Ascending aorta (tissue), 2 donors: ENCODE measurements around the gene OR5L1. TPM values are rescaled to one million over a fixed set of nuclear protein-coding genes. Genes with fewer than 3 reads are reported as not detected.

Experiments used
- DNase-seq, 2 donors: peaks; one replicate each; pipeline ENCODE4 v3.0.0-alpha.2; 2019; ENCODE audit warnings: low spot score in 2 of 2
- H3K27ac ChIP-seq, 2 donors: fragments of 200-600 bp; sonication (generic); one replicate each; pipeline ENCODE4 v1.5.1; 2016 to 2017; ENCODE audit warnings: mild to moderate bottlenecking in 1 of 2
- H3K27me3 ChIP-seq: fragments of 200-600 bp; sonication (generic); one replicate; pipeline ENCODE4 v1.5.1; 2017
- H3K36me3 ChIP-seq, 2 donors: fragments of 200-600 bp; sonication (generic); one replicate each; pipeline ENCODE4 v1.5.1; 2016
- H3K4me1 ChIP-seq, 2 donors: fragments of 200-600 bp; sonication (generic); one replicate each; pipeline ENCODE4 v1.5.1; 2016 to 2017; ENCODE audit warnings: mild to moderate bottlenecking in 1 of 2
- H3K4me3 ChIP-seq, 2 donors: fragments of 200-600 bp; sonication (generic); one replicate each; pipeline ENCODE4 v1.5.1; 2016 to 2017; ENCODE audit warnings: mild to moderate bottlenecking in 1 of 2
- H3K9me3 ChIP-seq, 2 donors: fragments of 200-600 bp; sonication (generic); one replicate each; pipeline ENCODE4 v1.5.1; 2016
- CTCF ChIP-seq, 3 experiments: fragments of 200-600 bp in 2 of 3; fragments of 450-650 bp in 1 of 3; sonication (generic) in 2 of 3; IDR thresholded peaks; one replicate each; pipeline ENCODE4 v1.5.1; 2016 to 2019; ENCODE audit warnings: antibody characterized with exemption in 3 of 3, mild to moderate bottlenecking in 1 of 3, moderate library complexity in 1 of 3
- intact Hi-C: fragments of 100-400 bp; cut with DNase I; formaldehyde crosslinking; loops from one replicate; pipeline ENCODE4 v1.15.1; 2023
- total RNA-seq: library from RNA; depleted of rRNA; stranded (reverse); fragments of >200 nt; gene quantifications from one replicate; pipeline ENCODE4 v1.1.0, GENCODE V29; 2016

The OR5L1 gene
- total RNA-seq, 1 donor from 2014 or later, result not detected

- intact Hi-C loops, result no loop called here
- no peak for DNase-seq
- Histone ChIP-seq H3K4me1 (no peaks in the 10 kb centered on the region), H3K36me3 (no peaks in the 10 kb centered on the region), H3K4me3 (no peak within 1 kb of the TSS), H3K27ac (no peak within 1 kb of the TSS), H3K27me3 (no peaks in the 10 kb centered on the region), H3K9me3 (no peaks in the 10 kb centered on the region)
- TF ChIP-seq CTCF (IDR thresholded peaks at IDR 0.05), result no peak
These were observed 8.2 kb downstream of the OR5L1 start, which contains the start of gene OR5D18 for GRCh38 chr11:55819330-55819729. OR5D18 (plus strand) TSS chr11:55819630; CDS start chr11:55819630, 0 bp downstream.

- H3K36me3 ChIP-seq, result no peaks in the 10 kb centered on the region
- intact Hi-C loops, result no loop called here
- no peak for TF ChIP-seq CTCF (IDR thresholded peaks at IDR 0.05)
- no peak within 1 kb of the TSS for H3K27ac ChIP-seq
- H3K27me3 ChIP-seq, result no peaks in the 10 kb centered on the region
- DNase-seq, result no peak
- H3K4me3 ChIP-seq, result no peak within 1 kb of the TSS
- H3K4me1 ChIP-seq, result no peaks in the 10 kb centered on the region
- no peaks in the 10 kb centered on the region for H3K9me3 ChIP-seq
These were observed 15.8 kb downstream of the OR5L1 start, which contains the start of gene OR5L2 for GRCh38 chr11:55826919-55827318. OR5L2 (plus strand) TSS chr11:55827219; CDS start chr11:55827219, 0 bp downstream.

- intact Hi-C loops, result no loop called here
- Histone ChIP-seq H3K36me3 (no peaks in the 10 kb centered on the region), H3K9me3 (peaks cover 0 to 6% of the 10 kb centered on the region in 2 donors), H3K4me3 (no peak within 1 kb of the TSS), H3K27me3 (no peaks in the 10 kb centered on the region), H3K4me1 (no peaks in the 10 kb centered on the region), H3K27ac (no peak within 1 kb of the TSS)
- no peak for DNase-seq
- no peak for TF ChIP-seq CTCF (IDR thresholded peaks at IDR 0.05)
These were observed 27.3 kb downstream of the OR5L1 start, which contains the start of gene OR5D16 for GRCh38 chr11:55838452-55838851. OR5D16 (plus strand) TSS chr11:55838752; CDS start chr11:55838752, 0 bp downstream.

GRCh38 chr11:55847453-55847852, 36.3 kb downstream of the OR5L1 start:
- no peak overlapping the region for H3K4me3 ChIP-seq
- no peak for TF ChIP-seq CTCF (IDR thresholded peaks at IDR 0.05)

GRCh38 chr11:55849037-55849436, 37.9 kb downstream of the OR5L1 start:
- Histone ChIP-seq H3K9me3 (no peaks in the 10 kb centered on the region), H3K4me1 (no peaks in the 10 kb centered on the region), H3K36me3 (no peaks in the 10 kb centered on the region), H3K27me3 (no peaks in the 10 kb centered on the region), H3K27ac (no peak overlapping the region), H3K4me3 (no peak overlapping the region)
- TF ChIP-seq CTCF (IDR thresholded peaks at IDR 0.05), result no peak
- intact Hi-C loops, result no loop called here
- DNase-seq, result no peak

More at GRCh38 chr11:55847453-55847852, 36.3 kb downstream of the OR5L1 start:
- no peaks in the 10 kb centered on the region for H3K9me3 ChIP-seq
- intact Hi-C loops, result no loop called here
- H3K27ac ChIP-seq, result no peak overlapping the region
- no peak for DNase-seq
- no peaks in the 10 kb centered on the region for H3K27me3 ChIP-seq
- H3K4me1 ChIP-seq, result no peaks in the 10 kb centered on the region
- H3K36me3 ChIP-seq, result no peaks in the 10 kb centered on the region

DNA sequence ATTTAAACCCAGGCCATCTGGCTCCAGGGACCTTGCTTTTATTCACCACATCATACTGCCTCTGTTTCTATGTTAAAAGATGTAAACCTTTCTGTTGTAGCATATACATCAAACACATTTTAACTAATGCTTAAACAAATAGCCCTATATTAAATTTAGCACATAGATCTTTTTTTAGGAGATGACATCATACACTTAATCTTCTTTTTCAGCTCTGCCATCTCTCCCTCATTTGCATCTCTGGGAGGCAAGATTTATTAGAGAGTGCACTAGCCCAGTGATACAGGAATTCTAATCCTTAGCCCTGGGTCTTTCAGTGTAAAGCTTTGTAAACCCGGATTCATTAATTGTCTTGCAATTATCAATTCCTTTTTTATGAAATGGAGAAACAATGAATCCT, 41.0 kb downstream of the OR5L1 start:
- no peaks in the 10 kb centered on the region for H3K4me1 ChIP-seq
- no peak for DNase-seq
- TF ChIP-seq CTCF (IDR thresholded peaks at IDR 0.05), result no peak

More for the DNA sequence above, 41.0 kb downstream of the OR5L1 start:
- H3K9me3 ChIP-seq, result no peaks in the 10 kb centered on the region
- intact Hi-C loops, result no loop called here
- no peaks in the 10 kb centered on the region for H3K36me3 ChIP-seq
- H3K4me3 ChIP-seq, result no peak overlapping the region
- no peaks in the 10 kb centered on the region for H3K27me3 ChIP-seq
- no peak overlapping the region for H3K27ac ChIP-seq
